ENCODE data around the gene CELSR1. TPM values are rescaled to one million over a fixed set of nuclear protein-coding genes. Genes with fewer than 3 reads are reported as not detected.

CELSR1 gene
- total RNA-seq, 3 donors from 2014 or later: 0.96 to 36.7 (median 21.2) TPM

DNA sequence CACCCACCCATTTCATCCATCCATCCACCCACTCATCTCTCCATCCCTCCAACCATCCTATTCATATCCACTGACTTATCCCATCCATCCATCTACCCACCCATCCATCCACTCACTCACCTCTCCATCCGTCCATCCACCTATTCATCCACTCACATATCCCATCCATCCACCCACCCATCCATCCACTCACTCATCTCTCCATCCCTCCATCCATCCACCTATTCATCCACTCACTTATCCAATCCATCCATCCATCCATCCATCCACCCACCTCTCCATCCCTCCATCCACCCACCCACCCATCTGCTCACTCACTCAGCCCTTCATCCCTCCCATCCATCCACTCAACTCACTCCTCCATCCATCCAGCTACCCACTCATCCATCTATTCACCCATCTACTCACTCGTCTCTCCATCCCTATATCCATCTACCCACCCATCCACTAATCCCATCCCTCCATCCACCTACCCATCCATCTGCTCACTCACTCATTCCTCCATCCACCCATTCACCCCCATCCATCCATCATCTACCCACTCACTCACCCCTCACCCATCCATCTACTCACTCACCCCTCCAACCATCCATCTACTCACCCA, 165.7 kb downstream of the CELSR1 start:
- H3K36me3 ChIP-seq: no peaks in the 10 kb centered on the region
- intact Hi-C loops (cut with DNase I; ENCODE audit: low total_unique reads): no loop called here
- TF ChIP-seq POLR2AphosphoS5 (IDR thresholded peaks at IDR 0.05) (no peak), POLR2A (IDR thresholded peaks at IDR 0.05) (no peak)
- TF ChIP-seq, protein P1, sequence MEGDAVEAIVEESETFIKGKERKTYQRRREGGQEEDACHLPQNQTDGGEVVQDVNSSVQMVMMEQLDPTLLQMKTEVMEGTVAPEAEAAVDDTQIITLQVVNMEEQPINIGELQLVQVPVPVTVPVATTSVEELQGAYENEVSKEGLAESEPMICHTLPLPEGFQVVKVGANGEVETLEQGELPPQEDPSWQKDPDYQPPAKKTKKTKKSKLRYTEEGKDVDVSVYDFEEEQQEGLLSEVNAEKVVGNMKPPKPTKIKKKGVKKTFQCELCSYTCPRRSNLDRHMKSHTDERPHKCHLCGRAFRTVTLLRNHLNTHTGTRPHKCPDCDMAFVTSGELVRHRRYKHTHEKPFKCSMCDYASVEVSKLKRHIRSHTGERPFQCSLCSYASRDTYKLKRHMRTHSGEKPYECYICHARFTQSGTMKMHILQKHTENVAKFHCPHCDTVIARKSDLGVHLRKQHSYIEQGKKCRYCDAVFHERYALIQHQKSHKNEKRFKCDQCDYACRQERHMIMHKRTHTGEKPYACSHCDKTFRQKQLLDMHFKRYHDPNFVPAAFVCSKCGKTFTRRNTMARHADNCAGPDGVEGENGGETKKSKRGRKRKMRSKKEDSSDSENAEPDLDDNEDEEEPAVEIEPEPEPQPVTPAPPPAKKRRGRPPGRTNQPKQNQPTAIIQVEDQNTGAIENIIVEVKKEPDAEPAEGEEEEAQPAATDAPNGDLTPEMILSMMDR (IDR thresholded peaks at IDR 0.05): no peak

GRCh38 chr22:46370584-46371291, 166.7 kb downstream of the CELSR1 start:
- no peak for DNase-seq (ENCODE audit: low spot score in 2 of 2)
- no peak overlapping the region for H3K27ac ChIP-seq
- peaks cover 0 to 3% of the 10 kb centered on the region in 2 donors for H3K9me3 ChIP-seq
- no peaks in the 10 kb centered on the region for H3K36me3 ChIP-seq
- H3K4me3 ChIP-seq: no peak overlapping the region
- no peak for TF ChIP-seq POLR2A (IDR thresholded peaks at IDR 0.05)
- TF ChIP-seq, protein P1 (IDR thresholded peaks at IDR 0.05): no peak
- no peak for TF ChIP-seq POLR2AphosphoS5 (IDR thresholded peaks at IDR 0.05)
- intact Hi-C loops (cut with DNase I; ENCODE audit: low total_unique reads): no loop called here
- no peaks in the 10 kb centered on the region for H3K27me3 ChIP-seq
- no peaks in the 10 kb centered on the region for H3K4me1 ChIP-seq

More for the DNA sequence above, 165.7 kb downstream of the CELSR1 start:
- peaks cover 7 to 8% of the 10 kb centered on the region in 2 donors for H3K9me3 ChIP-seq
- no peak overlapping the region for H3K4me3 ChIP-seq
- no peaks in the 10 kb centered on the region for H3K27me3 ChIP-seq
- H3K4me1 ChIP-seq: no peaks in the 10 kb centered on the region
- no peak overlapping the region for H3K27ac ChIP-seq
- DNase-seq (ENCODE audit: low spot score in 2 of 2): no peak

- no peak for TF ChIP-seq POLR2A (IDR thresholded peaks at IDR 0.05)
- no peak for TF ChIP-seq POLR2AphosphoS5 (IDR thresholded peaks at IDR 0.05)
- TF ChIP-seq, protein P1 (IDR thresholded peaks at IDR 0.05): no peak
- peaks cover 0 to 3% of the 10 kb centered on the region in 2 donors for H3K9me3 ChIP-seq
- no peaks in the 10 kb centered on the region for H3K36me3 ChIP-seq
- no peaks in the 10 kb centered on the region for H3K4me1 ChIP-seq
- H3K27me3 ChIP-seq: no peaks in the 10 kb centered on the region
- H3K27ac ChIP-seq: no peak overlapping the region
- no peak overlapping the region for H3K4me3 ChIP-seq
- intact Hi-C loops (cut with DNase I; ENCODE audit: low total_unique reads): no loop called here
- DNase-seq (ENCODE audit: low spot score in 2 of 2): no peak
Observed at GRCh38 chr22:46369716-46370583, 167.5 kb downstream of the CELSR1 start.

- Histone ChIP-seq H3K27ac (no peak overlapping the region), H3K36me3 (no peaks in the 10 kb centered on the region), H3K4me3 (no peak overlapping the region), H3K27me3 (no peaks in the 10 kb centered on the region), H3K9me3 (no peaks in the 10 kb centered on the region), H3K4me1 (no peaks in the 10 kb centered on the region)
- intact Hi-C loops (cut with DNase I; ENCODE audit: low total_unique reads): no loop called here
- DNase-seq (ENCODE audit: low spot score in 2 of 2): no peak
- TF ChIP-seq POLR2A (IDR thresholded peaks at IDR 0.05) (no peak), POLR2AphosphoS5 (IDR thresholded peaks at IDR 0.05) (no peak)
- TF ChIP-seq, protein P1 (IDR thresholded peaks at IDR 0.05): no peak
Observed at GRCh38 chr22:46368871-46369715, 168.3 kb downstream of the CELSR1 start.
